ENCODE measurements around the gene HEATR5A.

- TF ChIP-seq CTCF (IDR thresholded peaks at IDR 0.05) (no peak), POLR2A (IDR thresholded peaks at IDR 0.05) (no peak)
These were observed 148.7 kb downstream of the HEATR5A start for GRCh38 chr14:31271648-31272047.

Measured in Peyer's patch (tissue), 4 donors.